ENCODE data around the gene MRPS18A.
"Not testable (repeated sequence)": the region's sequence is repeated elsewhere in the genome, so short reads cannot be mapped to it uniquely, and the experiment has no call there.

MRPS18A gene

GRCh38 chr6:43705996-43706395 is 18.4 kb upstream of the MRPS18A start:
- Mint-ChIP-seq H3K27ac (peak overlapping the region; percentile 98 to 100 (median 99)), H3K27me3 (ENCODE audit: low read depth) (no peaks in the 10 kb centered on the region), H3K9me3 (no peaks in the 10 kb centered on the region), H3K36me3 (ENCODE audit: low read depth) (no peaks in the 10 kb centered on the region), H3K4me3 (peak overlapping the region; percentile 9 to 72 (median 60)), H3K4me1 (peaks cover 81% of the 10 kb centered on the region)
- TF ChIP-seq CTCF (IDR thresholded peaks at IDR 0.05; ENCODE audit: unreplicated experiment in 3 of 3), result no peak

DNA sequence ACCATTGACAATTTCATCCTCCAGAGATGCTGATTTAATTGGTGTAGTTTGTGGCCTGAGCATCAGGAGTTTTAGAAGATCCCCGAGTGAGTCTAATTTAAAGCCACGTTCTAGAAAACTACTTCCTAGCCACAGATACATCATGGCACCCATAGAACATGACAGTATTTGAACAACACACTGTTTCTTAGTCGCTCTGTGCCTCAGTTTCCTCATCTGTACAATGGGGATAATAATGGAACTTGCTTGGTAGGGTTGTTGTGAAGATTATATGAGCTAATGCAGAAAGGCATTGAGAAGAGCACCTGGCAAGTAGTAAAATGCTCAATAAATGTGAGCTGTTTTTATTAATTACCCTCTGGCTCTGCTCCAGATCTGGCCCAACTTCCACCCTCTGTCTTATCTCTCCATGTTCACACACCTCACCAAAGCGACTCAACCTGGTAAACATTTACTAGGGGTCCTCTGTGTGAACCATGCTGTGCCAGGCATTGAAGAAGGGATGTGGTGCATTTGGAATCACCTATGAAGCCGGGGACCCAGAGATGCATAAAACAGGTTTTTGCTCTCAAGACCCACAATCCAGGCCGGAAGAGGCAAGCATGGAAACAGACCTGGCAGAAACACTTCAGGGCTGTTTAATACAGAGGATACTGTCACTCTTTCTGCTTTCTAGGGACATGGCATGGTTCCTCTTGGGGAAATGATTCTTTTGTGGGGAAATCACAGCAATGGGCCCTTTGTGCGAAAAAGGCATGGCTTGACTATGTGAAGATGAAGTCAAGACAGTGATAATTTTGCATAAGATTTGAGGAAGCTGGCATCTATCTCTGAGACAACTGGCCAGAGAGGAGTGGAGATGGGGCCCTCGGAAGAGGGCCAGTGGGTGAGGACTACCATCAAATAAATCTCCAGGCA is 16.2 kb upstream of the MRPS18A start:
- H3K4me1 Mint-ChIP-seq, result peaks cover 79% of the 10 kb centered on the region
- H3K4me3 Mint-ChIP-seq, result no peak overlapping the region
- H3K9me3 Mint-ChIP-seq, result no peaks in the 10 kb centered on the region
- no peak for TF ChIP-seq CTCF (IDR thresholded peaks at IDR 0.05; ENCODE audit: unreplicated experiment in 3 of 3)
- H3K36me3 Mint-ChIP-seq (ENCODE audit: low read depth), result no peaks in the 10 kb centered on the region
- peak overlapping the region; percentile 89 to 100 (median 89) for H3K27ac Mint-ChIP-seq
- H3K27me3 Mint-ChIP-seq (ENCODE audit: low read depth), result no peaks in the 10 kb centered on the region

GRCh38 chr6:43702534-43703440 is 15.2 kb upstream of the MRPS18A start:
- H3K27me3 Mint-ChIP-seq (ENCODE audit: low read depth), result no peaks in the 10 kb centered on the region
- H3K36me3 Mint-ChIP-seq (ENCODE audit: low read depth), result no peaks in the 10 kb centered on the region
- H3K4me1 Mint-ChIP-seq, result peaks cover 85% of the 10 kb centered on the region
- TF ChIP-seq CTCF (IDR thresholded peaks at IDR 0.05; ENCODE audit: unreplicated experiment in 3 of 3), result no peak
- no peaks in the 10 kb centered on the region for H3K9me3 Mint-ChIP-seq
- H3K4me3 Mint-ChIP-seq, result peak overlapping the region in 2 of 3 experiments; percentile 3 to 15
- H3K27ac Mint-ChIP-seq, result peak overlapping the region; percentile 89 to 100 (median 89)

DNA sequence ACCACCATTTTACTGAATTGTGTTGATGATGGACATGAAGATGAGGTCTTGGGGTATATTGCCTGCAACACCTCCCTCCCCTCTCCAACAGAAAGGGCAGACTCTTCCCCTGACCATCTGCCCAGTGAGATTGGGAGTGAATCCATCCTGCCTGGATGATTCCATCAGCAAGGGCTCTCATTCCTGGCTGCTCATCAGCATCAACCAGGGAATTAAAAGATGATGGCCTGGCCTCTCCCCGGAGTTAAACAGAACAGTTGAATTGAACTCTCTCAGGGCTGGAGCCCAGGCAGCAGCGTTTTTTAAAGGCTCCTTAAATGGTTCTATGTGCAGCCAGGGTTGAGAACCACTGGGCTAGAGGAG is 14.6 kb upstream of the MRPS18A start:
- no peak for TF ChIP-seq CTCF (IDR thresholded peaks at IDR 0.05; ENCODE audit: unreplicated experiment in 3 of 3)
- H3K9me3 Mint-ChIP-seq, result no peaks in the 10 kb centered on the region
- H3K36me3 Mint-ChIP-seq (ENCODE audit: low read depth), result no peaks in the 10 kb centered on the region
- H3K4me3 Mint-ChIP-seq, result no peak overlapping the region
- peaks cover 85% of the 10 kb centered on the region for H3K4me1 Mint-ChIP-seq
- peak overlapping the region; percentile 89 to 100 (median 89) for H3K27ac Mint-ChIP-seq
- H3K27me3 Mint-ChIP-seq (ENCODE audit: low read depth), result no peaks in the 10 kb centered on the region

GRCh38 chr6:43700939-43701560 is 13.5 kb upstream of the MRPS18A start:
- H3K36me3 Mint-ChIP-seq (ENCODE audit: low read depth); H3K9me3 Mint-ChIP-seq; H3K27me3 Mint-ChIP-seq (ENCODE audit: low read depth): not testable (repeated sequence)
- peaks cover 79% of the 10 kb centered on the region for H3K4me1 Mint-ChIP-seq
- peak overlapping the region; percentile 63 to 88 (median 71) for H3K27ac Mint-ChIP-seq
- peak overlapping the region in 1 of 3 experiments; percentile 38 for H3K4me3 Mint-ChIP-seq

Measured in nephron (organoid).